HG02759 (cell line): ENCODE measurements around the gene SLC22A7.
A peak's percentile ranks its signal among the peaks of the same experiment; 100 is the strongest.

Source experiments
- ATAC-seq: cut with Tn5 transposase; IDR thresholded peaks from one replicate; pipeline ENCODE4 v1.9.1; 2021; ENCODE audit warnings: mild to moderate bottlenecking, moderate library complexity; ENCODE audit not compliant: unreplicated experiment

SLC22A7 gene

DNA sequence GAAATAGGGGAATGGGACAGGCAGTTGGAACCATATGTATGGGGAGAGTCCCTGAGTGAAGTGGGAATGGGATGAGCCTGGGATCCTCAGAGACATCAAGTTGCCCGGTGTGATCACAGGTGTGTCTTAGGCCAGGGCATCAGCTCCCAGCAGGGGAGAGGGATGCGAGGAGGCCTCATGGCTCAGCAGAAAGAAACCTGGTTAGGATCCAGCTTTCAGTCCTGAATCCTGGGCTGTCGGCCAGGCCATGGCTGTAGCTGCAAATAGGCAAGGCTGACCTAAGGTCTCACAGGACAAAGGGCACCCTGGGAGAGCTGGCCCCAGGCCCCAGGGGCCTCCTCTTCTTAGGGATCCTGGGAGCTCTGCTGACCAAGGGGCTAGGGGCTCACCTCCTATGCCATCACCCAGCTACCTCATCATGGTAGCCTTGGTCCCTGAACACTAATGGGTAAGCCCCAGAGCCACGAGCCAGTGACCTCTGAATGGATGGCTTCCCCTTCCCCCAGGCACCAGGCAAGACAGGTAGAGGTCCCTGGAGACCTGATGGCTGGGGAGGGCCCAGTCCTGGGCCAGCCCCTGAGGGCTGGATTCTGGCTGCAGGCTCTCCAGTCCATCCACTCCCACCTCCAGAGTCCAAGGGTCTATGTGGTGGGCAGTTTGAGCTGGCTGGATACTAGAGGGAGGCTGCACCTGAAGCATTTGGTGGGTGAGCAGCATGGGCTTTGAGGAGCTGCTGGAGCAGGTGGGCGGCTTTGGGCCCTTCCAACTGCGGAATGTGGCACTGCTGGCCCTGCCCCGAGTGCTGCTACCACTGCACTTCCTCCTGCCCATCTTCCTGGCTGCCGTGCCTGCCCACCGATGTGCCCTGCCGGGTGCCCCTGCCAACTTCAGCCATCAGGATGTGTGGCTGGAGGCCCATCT is at the start of gene SLC22A7:
SLC22A7 (plus strand) TSS at position 617 of the 921 bp plus-strand sequence; CDS start at position 716, 99 bp downstream.
- ATAC-seq = no peak

GRCh38 chr6:43248791-43249190 is 49.3 kb upstream of the SLC22A7 start:
- ATAC-seq = no peak

- no peak for ATAC-seq
Observed at GRCh38 chr6:43250992-43251373, 47.1 kb upstream of the SLC22A7 start.

DNA sequence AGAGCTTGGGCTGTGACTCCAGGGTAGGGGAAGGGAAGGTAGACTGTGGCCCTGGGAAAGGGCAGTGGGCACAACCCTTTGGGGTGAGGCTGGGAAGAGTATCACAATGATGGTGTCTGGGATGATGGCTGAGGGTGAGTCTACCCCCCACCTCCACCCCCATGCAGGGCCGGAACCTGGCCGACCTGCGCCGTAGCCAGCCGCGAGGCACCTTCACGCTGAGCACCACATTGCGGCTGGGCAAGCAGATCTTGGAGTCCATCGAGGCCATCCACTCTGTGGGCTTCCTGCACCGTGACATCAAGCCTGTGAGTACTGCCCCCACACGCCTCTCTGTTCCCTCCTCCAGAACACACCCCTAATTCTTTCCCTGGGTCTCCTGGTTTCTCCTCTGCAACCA is 44.7 kb upstream of the SLC22A7 start:
- no peak for ATAC-seq

GRCh38 chr6:43254138-43254817 is 43.8 kb upstream of the SLC22A7 start:
- no peak for ATAC-seq

- ATAC-seq = no peak
Observed at GRCh38 chr6:43254846-43255245, 43.2 kb upstream of the SLC22A7 start.

DNA sequence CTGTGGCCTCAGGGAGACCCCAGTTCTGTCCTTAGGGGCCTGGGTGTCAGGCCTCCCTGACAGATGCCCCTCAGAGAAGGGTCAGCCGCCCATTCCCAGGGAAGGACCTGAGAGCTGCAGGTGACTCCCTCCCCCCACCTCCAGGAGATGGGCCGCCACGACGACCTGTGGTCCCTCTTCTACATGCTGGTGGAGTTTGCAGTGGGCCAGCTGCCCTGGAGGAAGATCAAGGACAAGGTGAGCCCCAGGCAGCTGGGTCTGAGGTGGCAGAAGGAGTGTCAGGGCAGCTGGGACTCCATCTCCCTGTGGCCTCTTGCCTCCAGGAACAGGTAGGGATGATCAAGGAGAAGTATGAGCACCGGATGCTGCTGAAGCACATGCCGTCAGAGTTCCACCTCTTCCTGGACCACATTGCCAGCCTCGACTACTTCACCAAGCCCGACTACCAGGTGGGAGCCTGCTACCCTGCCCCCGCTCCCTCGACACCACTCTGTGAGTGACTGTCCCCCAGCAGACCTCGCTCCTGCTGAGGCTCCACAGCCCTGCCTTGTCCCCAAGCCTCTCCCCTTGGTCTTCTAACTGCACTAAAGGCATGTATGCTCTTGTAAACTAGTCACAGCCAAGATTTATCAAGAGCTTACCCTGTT is 42.5 kb upstream of the SLC22A7 start:
- no peak for ATAC-seq

DNA sequence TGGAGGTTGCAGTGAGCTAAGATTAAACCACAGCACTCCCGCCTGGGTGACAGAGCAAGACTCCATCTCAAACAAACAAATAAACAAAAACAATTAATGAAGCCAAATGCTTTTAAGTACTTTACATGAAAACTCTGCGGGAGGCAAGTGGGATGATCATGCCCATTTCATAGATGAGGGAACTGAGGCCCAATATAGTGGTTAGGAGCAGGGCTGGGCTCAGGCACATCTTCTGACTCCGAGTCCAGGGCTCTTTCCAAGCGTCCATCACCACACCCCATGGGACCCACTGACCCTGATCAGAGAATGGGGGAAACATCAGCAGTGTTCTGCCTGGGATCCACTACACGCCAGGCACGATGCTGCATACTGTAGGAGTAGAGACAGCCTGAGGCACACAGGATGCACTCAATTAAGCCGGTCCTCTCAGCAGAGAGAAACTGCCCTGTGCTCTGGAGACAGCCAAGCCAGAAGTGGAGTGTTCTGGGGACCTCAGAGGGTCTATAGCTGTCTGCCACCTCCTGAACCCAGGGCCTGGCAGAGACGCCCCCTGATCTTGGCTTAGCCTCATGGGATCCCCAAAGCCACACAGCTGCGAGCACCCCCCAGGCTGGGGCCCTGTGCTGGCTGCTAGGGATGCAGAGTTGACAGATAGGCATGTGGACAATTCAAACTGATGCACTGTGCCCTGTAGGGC is 41.2 kb upstream of the SLC22A7 start:
- no peak for ATAC-seq

DNA sequence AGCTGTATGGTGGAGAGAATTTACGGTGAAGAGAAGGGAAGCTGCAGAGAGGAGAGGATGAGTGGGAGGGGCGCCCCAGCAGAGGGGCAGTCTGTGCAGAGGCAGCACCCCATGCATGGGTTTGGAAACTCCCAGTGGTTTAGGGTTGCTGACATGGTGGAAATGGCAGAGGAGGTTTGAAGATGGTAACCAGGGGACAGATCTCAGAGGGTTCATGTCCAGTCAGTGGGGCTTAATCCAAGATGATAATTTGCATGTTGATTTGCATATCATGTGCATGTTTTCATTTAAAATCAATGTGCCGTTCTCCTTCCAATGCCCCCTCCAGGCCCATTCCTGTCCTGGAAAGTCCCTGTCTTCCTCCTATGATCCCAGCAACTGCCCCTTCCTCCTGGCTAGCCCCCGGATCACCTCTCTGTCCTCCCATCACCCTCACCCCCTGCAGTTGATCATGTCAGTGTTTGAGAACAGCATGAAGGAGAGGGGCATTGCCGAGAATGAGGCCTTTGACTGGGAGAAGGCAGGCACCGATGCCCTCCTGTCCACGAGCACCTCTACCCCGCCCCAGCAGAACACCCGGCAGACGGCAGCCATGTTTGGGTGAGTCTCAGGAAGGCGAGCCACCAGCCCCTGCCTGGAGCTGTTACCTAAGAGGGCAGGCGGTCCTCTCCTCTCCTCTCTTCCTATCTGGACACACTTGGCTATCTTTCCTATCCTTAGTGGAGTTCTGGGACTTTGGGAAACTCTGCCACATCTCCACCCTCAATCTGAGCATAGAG is 40.5 kb upstream of the SLC22A7 start:
- no peak for ATAC-seq

- no peak for ATAC-seq
Observed at GRCh38 chr6:43258180-43258579, 39.9 kb upstream of the SLC22A7 start.

GRCh38 chr6:43258807-43259686 is 39.0 kb upstream of the SLC22A7 start:
- ATAC-seq = no peak

- ATAC-seq = no peak
Observed at GRCh38 chr6:43260791-43261190, 37.3 kb upstream of the SLC22A7 start.

- no peak for ATAC-seq
Observed at GRCh38 chr6:43261198-43261597, 36.9 kb upstream of the SLC22A7 start.

- no peak for ATAC-seq
Observed at GRCh38 chr6:43262000-43262779, 35.9 kb upstream of the SLC22A7 start.

DNA sequence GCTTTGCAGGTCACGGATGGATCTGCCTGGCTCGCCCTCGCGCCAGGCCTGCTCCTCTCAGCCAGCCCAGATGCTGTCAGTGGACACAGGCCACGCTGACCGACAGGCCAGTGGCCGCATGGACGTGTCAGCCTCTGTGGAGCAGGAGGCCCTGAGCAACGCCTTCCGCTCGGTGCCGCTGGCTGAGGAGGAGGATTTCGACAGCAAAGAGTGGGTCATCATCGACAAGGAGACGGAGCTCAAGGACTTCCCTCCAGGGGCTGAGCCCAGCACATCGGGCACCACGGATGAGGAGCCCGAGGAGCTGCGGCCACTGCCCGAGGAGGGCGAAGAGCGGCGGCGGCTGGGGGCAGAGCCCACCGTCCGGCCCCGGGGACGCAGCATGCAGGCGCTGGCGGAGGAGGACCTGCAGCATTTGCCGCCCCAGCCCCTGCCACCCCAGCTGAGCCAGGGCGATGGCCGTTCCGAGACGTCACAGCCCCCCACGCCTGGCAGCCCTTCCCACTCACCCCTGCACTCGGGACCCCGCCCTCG is 35.2 kb upstream of the SLC22A7 start:
- ATAC-seq = no peak

DNA sequence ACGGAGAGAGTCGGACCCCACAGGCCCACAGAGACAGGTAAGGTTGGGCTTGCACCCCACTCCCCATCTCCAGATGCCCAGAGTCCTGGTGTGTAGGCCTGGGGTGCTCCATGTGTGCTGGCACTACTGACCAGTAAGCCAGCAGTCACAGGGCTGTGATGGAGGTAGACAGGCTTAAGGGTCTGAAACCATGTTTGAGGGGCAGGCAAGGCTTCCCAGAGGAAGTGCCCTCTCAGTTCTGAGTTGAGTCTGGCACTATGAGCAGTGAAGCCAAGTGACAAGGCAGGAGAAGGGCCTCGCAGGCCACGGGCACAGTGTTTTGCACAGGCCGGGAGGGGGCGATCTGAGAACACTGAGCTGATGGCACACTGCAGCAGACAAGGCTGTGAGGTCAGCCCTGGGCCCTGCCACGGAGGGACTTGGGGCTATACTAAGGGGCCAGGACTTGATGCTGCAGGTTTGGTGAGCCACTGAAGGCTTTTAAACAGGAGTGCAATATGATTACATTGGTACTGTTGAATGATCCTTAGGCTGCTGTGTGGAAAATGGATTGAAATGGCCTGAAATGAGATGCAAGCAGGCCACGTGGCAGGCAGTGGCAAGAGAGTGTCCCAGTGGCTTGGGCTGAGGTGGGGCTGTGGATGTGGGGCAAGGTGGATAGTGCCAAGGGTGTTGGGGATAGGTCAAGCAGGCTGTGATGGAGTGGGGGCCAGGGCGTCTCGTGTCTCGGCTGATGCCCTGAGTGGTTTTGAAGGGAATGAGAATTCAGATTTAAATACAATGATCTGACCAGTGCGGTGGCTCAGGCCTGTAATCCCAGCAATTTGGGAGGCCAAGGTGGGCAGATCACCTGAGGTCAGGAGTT is 34.5 kb upstream of the SLC22A7 start:
- ATAC-seq = peak; percentile 86

GRCh38 chr6:43264599-43265145 is 33.4 kb upstream of the SLC22A7 start:
- ATAC-seq = no peak
